Measurements from ENCODE around the gene ALDOA.
"Not testable (repeated sequence)": the region's sequence is repeated elsewhere in the genome, so short reads cannot be mapped to it uniquely, and the experiment has no call there.

Gene ALDOA

DNA sequence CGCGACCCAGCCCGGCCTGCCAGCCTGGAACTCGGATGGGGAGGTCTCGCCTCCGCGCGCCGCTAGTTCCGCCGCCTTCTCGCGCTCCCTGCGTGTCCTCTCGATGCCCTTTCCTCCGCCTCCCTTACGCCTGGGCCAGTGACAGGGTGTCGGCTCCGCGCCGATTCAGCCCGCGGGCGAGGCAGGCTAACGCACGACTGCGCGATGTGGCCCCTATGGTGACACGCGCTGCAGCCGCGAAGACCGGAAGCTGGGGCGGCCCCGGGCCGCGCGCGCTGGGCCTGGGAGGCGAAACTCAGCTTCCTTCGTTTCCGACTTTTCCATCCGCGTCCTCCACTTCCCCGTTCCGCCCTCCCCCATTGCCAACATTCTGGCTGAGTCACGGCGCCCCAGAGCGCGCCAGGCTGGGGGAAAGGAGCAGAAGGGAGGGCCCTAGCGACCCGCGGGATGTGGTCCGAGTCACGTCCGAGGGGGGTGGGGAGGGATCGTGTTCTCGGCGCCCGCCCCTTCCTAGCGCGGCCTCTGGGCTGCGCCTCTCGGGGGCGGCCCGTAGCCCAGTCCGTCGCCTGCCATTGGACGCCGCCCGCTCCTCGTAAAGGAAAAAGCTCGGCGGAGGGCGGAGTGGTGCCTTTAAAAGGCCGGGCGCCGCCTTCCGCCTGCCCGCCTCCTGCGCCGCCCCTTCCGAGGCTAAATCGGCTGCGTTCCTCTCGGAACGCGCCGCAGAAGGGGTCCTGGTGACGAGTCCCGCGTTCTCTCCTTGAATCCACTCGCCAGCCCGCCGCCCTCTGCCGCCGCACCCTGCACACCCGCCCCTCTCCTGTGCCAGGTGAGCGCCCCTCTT lies at the start of gene ALDOA:
Gene ALDOA (plus strand): TSS at position 659 of the 841 bp plus-strand sequence. CDS start 1,138 bp downstream, outside the sequence.
- peak; percentile 99 for DNase-seq (ENCODE audit: low read depth)

DNA sequence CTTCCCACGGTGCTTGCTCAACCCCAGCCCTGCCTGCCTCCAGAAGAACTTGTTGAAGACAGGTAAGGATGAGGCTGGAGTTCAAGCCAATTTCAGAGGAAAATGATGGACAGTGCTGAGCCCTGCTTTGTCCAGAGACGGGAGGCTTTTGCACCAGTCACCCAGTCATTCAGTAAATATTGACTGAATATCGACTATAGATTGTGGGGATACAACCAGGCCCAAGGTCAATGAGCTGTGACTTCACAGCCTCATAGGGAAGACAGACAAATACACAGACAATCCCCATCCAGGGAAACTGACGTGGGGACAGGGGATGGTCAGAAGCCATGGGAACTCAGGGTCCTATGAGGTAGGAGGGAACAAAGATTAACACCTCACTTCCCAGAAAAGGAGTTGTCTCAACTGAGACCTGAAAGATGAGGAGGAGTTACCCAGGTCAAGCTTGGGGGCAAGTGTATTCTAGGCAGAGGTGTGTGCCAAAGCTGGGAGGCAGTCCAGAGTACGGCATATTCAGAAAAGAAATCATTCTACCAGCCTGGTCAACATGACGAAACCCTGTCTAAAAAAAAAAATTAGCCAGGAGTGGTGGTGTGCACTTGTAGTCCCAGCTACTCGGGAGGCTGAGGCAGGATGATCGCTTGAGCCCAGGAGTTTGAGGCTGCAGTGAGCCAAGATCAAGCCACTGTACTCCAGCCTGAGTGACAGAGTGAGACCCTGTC lies 48.8 kb upstream of the ALDOA start:
- DNase-seq (ENCODE audit: low read depth): no peak

GRCh38 chr16:30017277-30017656 lies 48.3 kb upstream of the ALDOA start:
- no peak for DNase-seq (ENCODE audit: low read depth)

DNA sequence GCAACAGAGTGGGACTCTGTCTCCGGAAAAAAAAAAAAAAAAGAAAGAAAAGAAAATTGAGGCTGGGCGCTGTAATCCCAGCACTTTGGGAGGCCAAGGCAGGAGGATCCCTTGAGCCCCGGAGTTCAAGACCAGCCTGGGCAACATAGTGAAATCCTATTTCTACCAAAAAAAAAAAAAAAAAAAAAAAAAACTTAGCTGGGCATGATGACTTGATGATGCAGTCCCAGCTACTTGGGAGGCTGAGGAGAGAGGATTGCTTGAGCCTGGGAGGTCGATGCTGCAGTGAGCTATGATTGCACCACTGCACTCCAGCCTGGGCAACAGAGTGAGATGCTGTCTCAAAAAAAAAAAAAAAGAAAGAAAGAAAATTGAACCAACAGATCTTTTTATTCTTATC lies 47.6 kb upstream of the ALDOA start:
- not testable (repeated sequence) for DNase-seq (ENCODE audit: low read depth)

GRCh38 chr16:30018731-30019158 lies 46.8 kb upstream of the ALDOA start:
- DNase-seq (ENCODE audit: low read depth): no peak

DNA sequence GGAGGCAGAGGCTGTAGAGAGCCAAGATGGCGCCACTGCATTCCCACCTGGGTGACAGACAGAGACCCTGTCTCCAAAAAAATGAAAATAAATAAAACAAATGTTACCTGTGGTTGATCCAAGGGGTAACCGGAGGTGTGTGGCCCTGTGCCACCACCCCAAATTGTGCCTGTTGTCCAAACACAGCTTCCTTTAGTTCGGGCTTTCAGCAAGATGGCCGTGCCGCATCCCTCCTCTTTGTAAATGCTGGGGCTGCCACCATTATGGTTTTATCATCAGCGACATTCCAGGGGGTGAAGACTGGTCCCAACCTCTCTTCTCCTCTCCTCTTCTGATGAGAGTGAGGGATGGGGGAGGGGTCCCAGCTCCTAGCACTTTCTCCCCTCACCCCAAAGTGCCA lies 42.7 kb upstream of the ALDOA start, which contains the start of gene C16orf92:
Gene C16orf92 (plus strand): TSS at position 312 of the 400 bp plus-strand sequence. CDS start 143 bp downstream, outside the sequence.
- DNase-seq (ENCODE audit: low read depth): no peak

DNA sequence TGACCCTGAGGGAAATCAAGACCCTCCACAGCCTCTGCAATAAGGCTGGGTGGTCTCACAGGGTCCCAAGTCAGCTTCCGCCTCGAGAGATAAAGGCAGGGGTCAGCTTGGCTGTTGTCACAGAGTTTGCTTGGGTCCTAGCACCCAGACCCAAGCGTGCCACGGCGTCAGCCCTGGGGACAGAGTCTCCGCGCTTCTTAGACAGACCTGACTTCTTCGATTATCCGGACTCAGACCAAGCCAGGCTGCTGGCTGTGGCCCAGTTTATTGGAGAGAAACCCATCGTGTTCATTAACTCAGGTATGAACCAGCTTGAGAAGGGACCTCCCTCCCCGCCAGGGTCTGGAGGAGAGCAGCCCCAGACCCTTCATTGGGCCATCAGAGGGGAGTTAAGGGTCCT lies 42.0 kb upstream of the ALDOA start:
- no peak for DNase-seq (ENCODE audit: low read depth)

DNA sequence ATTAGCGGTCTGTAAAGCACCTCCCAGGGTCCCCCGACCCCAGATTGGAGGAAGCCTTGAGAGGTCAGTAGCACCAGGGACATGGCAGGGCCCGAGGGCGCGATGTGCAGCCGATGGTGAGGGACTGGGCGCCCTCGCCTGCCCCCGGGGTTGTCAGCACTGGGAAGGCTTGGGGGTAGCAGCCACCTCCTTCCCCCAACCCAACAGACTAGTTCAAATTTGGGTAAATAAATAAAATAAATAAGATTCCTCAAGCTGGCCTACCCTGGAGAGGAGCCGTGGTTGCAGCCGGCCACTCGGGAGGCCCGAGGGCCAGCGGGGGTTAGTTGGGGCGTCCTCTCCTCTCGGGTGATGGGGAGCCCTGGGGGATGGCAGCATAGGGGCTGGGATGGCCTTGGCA lies 41.1 kb upstream of the ALDOA start:
- no peak for DNase-seq (ENCODE audit: low read depth)

DNA sequence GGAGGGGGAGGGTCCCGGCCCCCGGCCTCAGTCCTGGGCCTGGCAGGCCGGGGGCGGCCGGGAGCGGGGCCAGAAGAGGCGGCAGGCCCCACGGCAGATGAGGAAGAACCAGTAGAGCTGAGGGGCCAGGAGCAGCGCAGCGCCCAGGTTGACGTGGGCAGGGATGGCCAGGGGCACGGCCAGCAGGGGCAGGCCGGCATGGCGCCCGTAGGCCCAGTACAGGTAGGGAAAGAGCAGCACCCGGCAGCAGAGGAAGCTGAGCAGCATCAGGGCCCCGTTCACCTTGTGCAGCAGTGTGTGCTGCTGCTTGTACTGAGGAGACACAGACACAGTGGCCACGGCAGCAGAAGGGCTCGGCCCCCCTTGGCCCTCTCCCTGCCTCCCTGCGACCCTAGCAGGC lies 40.4 kb upstream of the ALDOA start:
- no peak for DNase-seq (ENCODE audit: low read depth)

DNA sequence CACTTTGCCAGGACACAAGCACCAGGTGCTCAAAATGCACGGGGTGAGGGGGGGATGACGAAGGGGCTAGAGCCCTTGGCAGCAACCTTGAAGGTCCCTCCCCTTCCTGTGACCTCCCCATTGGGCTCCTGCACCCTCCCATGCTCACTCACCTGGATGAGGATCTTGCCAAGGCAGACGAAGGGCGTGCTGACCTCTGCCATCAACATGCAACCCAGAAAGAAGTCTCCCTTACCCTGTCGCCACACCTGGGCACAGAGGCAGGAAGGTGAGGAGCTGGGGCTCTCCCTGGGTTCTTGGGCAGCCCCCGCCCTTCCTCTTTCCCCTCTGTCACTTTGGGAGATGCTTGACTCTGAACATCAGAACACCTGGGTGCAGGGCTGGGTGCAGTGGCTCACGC lies 40.0 kb upstream of the ALDOA start:
- no peak for DNase-seq (ENCODE audit: low read depth)

- no peak for DNase-seq (ENCODE audit: low read depth)
These were observed 39.1 kb upstream of the ALDOA start for GRCh38 chr16:30026449-30026848.

DNA sequence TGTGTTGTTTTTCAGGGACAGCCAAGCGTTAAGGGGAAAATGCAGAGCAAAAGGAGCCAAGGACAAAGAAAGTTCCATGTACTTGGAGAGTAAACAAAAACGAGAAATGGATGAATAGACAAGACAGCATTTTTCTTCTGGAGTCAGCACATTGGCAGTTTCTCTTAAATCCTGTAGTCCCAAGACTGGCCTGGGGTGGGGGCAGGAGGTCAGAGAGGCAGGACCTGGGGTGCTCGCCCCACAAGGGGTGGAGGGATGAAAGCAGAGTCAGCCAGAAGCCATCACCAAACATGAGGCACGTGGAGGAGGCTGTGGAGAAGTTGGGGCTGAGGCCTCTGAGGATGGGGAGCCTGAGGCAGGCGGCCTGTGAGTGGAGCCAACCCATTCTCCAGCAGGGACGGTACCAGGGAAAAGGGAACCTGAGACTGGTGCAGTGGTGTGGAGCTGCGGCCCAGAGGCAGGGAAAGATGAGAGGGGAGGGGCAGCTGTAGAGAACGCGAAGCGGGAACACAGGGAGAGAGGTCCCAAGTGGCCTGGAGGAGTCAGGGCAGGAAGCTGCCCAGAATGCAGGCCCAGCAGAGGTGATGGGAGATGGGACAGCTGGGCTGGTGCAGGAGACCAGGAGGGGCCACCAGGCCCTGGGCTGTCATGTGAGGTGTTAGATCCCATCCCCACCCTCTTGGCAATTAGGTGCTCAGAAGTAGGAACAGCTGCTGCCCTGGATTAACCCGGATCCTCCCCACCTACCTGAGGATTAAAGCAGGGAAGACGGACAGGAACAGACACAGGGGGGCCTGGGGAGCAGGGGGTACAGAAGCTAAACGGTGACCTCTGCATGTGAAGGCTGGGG lies 37.7 kb upstream of the ALDOA start:
- DNase-seq (ENCODE audit: low read depth): no peak

DNA sequence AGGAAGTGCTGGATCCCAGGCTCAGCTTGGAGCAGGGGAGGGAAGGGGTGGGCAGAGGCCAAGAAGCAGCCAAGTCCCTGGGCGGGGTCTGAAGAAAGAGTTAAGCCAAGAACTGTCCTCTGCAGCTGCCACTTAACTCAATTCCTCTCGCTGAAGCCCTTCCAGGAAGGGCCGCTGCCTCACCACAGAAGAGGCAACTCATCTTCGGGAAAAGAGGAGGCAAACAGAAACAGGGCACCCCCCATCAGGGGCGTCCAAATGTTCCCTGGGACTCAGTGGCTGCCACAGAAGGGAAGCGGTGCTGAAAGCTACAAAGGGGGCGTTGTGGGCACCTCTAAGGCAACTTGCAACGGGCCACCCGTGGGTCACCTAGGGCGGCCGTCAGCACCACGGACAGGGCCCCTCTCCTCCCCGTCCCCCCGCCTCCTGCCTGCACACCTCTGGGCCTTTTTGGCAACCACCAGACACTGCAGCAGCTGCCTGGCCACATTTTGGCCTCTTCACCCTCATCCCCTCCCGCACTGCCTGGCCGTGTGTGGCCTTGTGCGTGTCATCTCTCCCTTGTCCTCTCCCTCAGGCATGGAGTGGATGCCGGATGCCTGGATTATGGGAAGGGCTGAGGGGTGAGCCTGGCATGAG lies 37.0 kb upstream of the ALDOA start:
- no peak for DNase-seq (ENCODE audit: low read depth)

- no peak for DNase-seq (ENCODE audit: low read depth)
These were observed 35.4 kb upstream of the ALDOA start for GRCh38 chr16:30030011-30030685.

- no peak for DNase-seq (ENCODE audit: low read depth)
These were observed 34.6 kb upstream of the ALDOA start, which contains the start of gene TLCD3B for GRCh38 chr16:30030841-30031413. TLCD3B (minus strand) TSS chr16:30031271; CDS start chr16:30030527, 744 bp downstream.

- DNase-seq (ENCODE audit: low read depth): no peak
These were observed 34.1 kb upstream of the ALDOA start for GRCh38 chr16:30031477-30031918.

GRCh38 chr16:30032083-30032819 lies 33.3 kb upstream of the ALDOA start:
- DNase-seq (ENCODE audit: low read depth): peak; percentile 48

DNA sequence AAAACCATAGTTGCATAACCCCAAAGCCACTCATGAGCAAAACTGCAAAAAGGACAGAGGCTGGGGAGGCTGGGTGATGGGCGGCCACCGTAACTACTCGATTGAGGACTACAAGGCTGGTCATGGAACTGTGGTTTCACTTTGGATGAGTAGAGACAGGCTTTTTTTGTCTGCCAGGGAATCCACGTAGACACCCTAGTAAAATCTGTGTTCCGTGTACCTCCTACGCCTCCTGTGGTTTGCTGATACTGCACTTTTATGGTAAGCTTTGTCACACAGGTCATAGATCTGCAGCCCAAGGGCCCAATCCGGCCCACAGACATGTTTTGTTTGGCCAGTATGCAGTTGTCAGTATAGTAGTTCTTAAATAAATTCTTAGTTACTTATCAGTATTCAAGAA lies 32.3 kb upstream of the ALDOA start:
- DNase-seq (ENCODE audit: low read depth): no peak

- no peak for DNase-seq (ENCODE audit: low read depth)
These were observed 25.3 kb upstream of the ALDOA start for GRCh38 chr16:30040221-30040620.

- DNase-seq (ENCODE audit: low read depth): not testable (repeated sequence)
These were observed 24.9 kb upstream of the ALDOA start for GRCh38 chr16:30040690-30041089.

Data from iris pigment epithelial cell (primary cell).